ENCODE data around the gene ARSG.

- TF ChIP-seq CTCF (IDR thresholded peaks at IDR 0.05; ENCODE audit: control extremely low read depth in 1 of 3, insufficient read depth in 1 of 3, low read depth in 1 of 3, low read length in 3 of 3) (no peak), CEBPB (IDR thresholded peaks at IDR 0.05; ENCODE audit: low read depth, low read length) (no peak), ZNF274 (IDR thresholded peaks at IDR 0.05; ENCODE audit: borderline replicate concordance, extremely low read depth, low read length) (no peak), ATF3 (IDR thresholded peaks at IDR 0.05; ENCODE audit: insufficient read depth, low read depth, low read length) (no peak), POLR2AphosphoS5 (IDR thresholded peaks at IDR 0.05; ENCODE audit: low read depth, low read length) (no peak), KDM5A (IDR thresholded peaks at IDR 0.05; ENCODE audit: low read length) (no peak)
- TF ChIP-seq, protein P1, sequence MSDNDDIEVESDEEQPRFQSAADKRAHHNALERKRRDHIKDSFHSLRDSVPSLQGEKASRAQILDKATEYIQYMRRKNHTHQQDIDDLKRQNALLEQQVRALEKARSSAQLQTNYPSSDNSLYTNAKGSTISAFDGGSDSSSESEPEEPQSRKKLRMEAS (IDR thresholded peaks at IDR 0.05) = no peak
Observed at GRCh38 chr17:68432086-68432864, 141.0 kb downstream of the ARSG start.

Data from H1 (cell line).